HL-60 (cell line): ENCODE results near the gene RECQL5.

ENCODE experiments used
- GABPA ChIP-seq: IDR thresholded peaks from 2 replicates; pipeline ENCODE4 v1.6.1; 2012; ENCODE audit warnings: low read depth
- POLR2AphosphoS5 ChIP-seq: IDR thresholded peaks from 2 replicates; pipeline ENCODE4 v1.6.1; 2012; ENCODE audit warnings: low read depth
- SPI1 ChIP-seq: IDR thresholded peaks from 2 replicates; pipeline ENCODE4 v1.6.1; 2012; ENCODE audit warnings: low read depth, mild to moderate bottlenecking, borderline replicate concordance
- TF ChIP-seq, protein P1 (sequence below): IDR thresholded peaks from one replicate; pipeline ENCODE4 v1.5.1; 2011; ENCODE audit warnings: low read length, control low read depth, inconsistent platforms; ENCODE audit not compliant: insufficient read depth
- TF ChIP-seq, protein P2 (sequence below): IDR thresholded peaks from 2 replicates; pipeline ENCODE4 v1.6.1; 2012; ENCODE audit warnings: low read depth; ENCODE audit not compliant: insufficient replicate concordance

DNA sequence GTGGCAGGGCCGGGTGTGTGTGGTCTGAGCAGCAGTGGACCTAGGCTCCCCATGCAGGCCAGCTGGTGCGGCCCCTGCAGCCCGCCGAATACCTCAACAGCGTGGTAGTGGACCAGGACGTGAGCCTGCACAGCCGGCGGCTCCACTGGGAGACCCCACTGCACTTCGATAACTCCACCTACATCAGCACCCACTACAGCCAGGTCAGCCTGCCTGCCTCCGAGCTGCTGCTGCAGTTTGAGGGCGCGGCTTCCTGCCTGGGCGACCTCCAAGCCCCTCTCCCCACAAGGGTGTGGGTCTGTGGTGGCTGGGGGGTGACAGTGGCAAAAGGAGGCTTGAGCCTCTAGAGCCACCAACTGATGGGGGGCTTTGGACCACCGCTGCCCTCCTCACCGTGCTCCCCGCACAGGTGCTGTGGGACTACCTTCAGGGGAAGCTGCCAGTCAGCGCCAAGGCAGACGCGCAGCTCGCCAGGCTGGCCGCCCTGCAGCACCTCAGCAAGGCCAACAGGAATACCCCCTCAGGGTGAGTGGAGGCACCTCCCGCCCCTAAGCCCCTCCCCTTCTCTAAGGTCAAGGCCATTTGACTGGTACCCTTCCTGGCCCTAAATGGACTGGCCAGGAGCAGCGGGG is 42.1 kb downstream of the RECQL5 start:
- TF ChIP-seq, protein P1, sequence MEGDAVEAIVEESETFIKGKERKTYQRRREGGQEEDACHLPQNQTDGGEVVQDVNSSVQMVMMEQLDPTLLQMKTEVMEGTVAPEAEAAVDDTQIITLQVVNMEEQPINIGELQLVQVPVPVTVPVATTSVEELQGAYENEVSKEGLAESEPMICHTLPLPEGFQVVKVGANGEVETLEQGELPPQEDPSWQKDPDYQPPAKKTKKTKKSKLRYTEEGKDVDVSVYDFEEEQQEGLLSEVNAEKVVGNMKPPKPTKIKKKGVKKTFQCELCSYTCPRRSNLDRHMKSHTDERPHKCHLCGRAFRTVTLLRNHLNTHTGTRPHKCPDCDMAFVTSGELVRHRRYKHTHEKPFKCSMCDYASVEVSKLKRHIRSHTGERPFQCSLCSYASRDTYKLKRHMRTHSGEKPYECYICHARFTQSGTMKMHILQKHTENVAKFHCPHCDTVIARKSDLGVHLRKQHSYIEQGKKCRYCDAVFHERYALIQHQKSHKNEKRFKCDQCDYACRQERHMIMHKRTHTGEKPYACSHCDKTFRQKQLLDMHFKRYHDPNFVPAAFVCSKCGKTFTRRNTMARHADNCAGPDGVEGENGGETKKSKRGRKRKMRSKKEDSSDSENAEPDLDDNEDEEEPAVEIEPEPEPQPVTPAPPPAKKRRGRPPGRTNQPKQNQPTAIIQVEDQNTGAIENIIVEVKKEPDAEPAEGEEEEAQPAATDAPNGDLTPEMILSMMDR, result no peak
- TF ChIP-seq POLR2AphosphoS5 (no peak), GABPA (no peak), SPI1 (no peak)
- TF ChIP-seq, protein P2, sequence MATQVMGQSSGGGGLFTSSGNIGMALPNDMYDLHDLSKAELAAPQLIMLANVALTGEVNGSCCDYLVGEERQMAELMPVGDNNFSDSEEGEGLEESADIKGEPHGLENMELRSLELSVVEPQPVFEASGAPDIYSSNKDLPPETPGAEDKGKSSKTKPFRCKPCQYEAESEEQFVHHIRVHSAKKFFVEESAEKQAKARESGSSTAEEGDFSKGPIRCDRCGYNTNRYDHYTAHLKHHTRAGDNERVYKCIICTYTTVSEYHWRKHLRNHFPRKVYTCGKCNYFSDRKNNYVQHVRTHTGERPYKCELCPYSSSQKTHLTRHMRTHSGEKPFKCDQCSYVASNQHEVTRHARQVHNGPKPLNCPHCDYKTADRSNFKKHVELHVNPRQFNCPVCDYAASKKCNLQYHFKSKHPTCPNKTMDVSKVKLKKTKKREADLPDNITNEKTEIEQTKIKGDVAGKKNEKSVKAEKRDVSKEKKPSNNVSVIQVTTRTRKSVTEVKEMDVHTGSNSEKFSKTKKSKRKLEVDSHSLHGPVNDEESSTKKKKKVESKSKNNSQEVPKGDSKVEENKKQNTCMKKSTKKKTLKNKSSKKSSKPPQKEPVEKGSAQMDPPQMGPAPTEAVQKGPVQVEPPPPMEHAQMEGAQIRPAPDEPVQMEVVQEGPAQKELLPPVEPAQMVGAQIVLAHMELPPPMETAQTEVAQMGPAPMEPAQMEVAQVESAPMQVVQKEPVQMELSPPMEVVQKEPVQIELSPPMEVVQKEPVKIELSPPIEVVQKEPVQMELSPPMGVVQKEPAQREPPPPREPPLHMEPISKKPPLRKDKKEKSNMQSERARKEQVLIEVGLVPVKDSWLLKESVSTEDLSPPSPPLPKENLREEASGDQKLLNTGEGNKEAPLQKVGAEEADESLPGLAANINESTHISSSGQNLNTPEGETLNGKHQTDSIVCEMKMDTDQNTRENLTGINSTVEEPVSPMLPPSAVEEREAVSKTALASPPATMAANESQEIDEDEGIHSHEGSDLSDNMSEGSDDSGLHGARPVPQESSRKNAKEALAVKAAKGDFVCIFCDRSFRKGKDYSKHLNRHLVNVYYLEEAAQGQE, result no peak
